ENCODE data around the gene PKP4.

The PKP4 gene

GRCh38 chr2:158663796-158664195 is 207.0 kb downstream of the PKP4 start:
- no peak overlapping the region for H3K4me3 ChIP-seq (ENCODE audit: low read length)
- no peak for DNase-seq (ENCODE audit: low read depth, low spot score)

- no peak for DNase-seq (ENCODE audit: low read depth, low spot score)
- H3K4me3 ChIP-seq (ENCODE audit: low read length): no peak overlapping the region
Measured at GRCh38 chr2:158664987-158665386, 208.2 kb downstream of the PKP4 start.

- no peak overlapping the region for H3K4me3 ChIP-seq (ENCODE audit: low read length)
- no peak for DNase-seq (ENCODE audit: low read depth, low spot score)
Measured at GRCh38 chr2:158665536-158666302, 209.0 kb downstream of the PKP4 start.

DNA sequence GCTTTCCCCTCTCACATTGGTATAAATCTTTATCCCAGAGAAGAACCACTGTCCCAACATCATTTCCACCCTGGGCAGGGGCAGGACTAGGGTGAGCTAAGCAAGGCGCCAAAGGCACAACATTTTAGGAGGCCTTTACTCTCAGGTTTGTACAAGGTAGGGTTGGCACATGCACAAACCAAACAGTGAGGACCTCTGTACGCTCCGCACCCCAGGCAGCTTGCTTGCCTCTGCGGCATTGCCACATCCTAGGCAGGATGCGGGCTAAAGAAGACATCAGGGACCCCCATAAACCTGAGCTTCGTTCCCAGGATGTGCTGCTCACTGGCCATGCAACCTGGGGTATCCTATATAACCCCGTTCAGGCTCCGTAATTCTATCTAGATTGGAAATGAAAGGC is 210.2 kb downstream of the PKP4 start:
- DNase-seq (ENCODE audit: low read depth, low spot score): no peak
- no peak overlapping the region for H3K4me3 ChIP-seq (ENCODE audit: low read length)

- no peak overlapping the region for H3K4me3 ChIP-seq (ENCODE audit: low read length)
Measured at GRCh38 chr2:158667586-158667985, 210.8 kb downstream of the PKP4 start.

DNA sequence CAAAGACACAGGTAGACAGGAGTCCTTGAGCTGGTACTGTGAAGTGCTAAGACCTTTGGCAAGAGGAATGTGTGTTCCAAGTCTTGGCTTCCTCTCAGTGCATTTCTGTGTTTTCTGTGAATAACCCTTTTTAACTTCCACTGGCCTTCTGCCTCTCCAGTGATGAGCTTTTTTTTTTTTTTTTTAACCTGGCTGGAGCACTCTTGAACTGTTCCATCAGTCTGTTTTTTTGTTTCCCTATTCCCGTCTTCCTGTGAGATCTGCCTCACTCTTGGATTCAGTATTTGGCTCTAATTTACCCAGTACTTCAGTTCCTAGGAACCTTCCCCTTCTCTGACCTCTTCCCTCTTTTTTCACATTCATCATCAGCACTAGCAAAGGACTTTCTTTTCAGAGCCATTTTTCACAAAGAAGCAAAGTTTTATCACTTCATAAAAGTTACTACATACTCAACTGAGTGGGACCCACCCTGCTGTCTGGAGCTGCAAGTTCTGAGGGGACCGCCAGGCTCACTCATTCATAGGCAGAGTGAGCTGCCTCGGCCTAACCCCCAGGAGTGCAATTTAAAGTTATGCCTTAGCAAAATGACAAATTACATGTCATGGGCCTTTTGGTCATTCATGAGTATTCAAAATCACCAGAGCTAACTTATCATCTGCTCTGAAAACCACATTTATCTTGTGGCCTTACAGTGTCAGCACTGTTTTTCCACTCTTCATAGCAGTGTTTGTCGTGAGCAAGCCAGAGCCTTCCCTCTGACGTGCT is 211.4 kb downstream of the PKP4 start:
- H3K4me3 ChIP-seq (ENCODE audit: low read length): no peak overlapping the region

More at GRCh38 chr2:158667586-158667985, 210.8 kb downstream of the PKP4 start:
- DNase-seq (ENCODE audit: low read depth, low spot score): no peak

DNA sequence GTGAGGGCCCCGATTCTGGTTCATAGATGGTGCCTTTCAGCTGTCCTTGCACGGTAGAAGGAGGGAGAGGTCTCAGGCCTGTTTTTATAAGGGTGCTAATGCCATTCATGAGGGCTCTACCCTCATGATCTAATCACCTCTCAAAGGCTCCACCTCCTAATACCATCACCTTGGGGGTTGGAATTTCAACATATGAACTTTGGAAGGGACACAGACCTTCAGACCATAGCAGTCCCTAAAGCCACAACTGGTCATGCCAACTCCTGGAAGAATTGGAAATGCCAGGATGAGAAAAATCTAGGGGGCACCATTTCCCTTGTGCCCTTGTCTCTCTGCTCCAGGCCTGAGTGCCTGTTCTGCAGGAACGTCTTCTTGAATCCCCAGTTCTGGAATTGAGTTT is 213.5 kb downstream of the PKP4 start:
- H3K4me3 ChIP-seq (ENCODE audit: low read length): no peak overlapping the region
- DNase-seq (ENCODE audit: low read depth, low spot score): no peak

More for the DNA sequence above, 211.4 kb downstream of the PKP4 start:
- DNase-seq (ENCODE audit: low read depth, low spot score): no peak

- DNase-seq (ENCODE audit: low read depth, low spot score): no peak
- no peak overlapping the region for H3K4me3 ChIP-seq (ENCODE audit: low read length)
Measured at GRCh38 chr2:158671360-158672245, 214.9 kb downstream of the PKP4 start.

DNA sequence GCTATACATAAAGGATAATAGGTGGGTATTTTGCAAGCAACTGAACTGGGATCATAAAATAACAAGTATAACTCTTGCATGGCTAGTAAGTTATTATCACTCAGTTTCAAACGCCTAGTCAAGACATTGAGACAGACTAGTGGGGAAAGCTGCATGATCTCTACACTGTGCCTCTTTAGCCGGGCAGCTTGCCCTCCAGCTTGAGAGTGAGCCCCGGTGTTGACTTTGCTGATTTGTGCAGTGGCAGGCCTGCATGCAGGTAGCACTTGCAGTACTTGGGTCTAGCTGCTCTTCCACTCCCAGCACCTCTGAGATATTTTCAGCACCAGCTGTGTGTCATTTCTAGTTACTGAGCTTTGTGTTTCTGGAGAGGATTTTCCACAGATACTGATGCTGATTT is 219.5 kb downstream of the PKP4 start:
- H3K4me3 ChIP-seq (ENCODE audit: low read length): no peak overlapping the region
- DNase-seq (ENCODE audit: low read depth, low spot score): no peak

GRCh38 chr2:158676696-158677095 is 219.9 kb downstream of the PKP4 start:
- no peak for DNase-seq (ENCODE audit: low read depth, low spot score)
- H3K4me3 ChIP-seq (ENCODE audit: low read length): no peak overlapping the region

GRCh38 chr2:158677542-158677941 is 220.8 kb downstream of the PKP4 start:
- no peak for DNase-seq (ENCODE audit: low read depth, low spot score)
- no peak overlapping the region for H3K4me3 ChIP-seq (ENCODE audit: low read length)

DNA sequence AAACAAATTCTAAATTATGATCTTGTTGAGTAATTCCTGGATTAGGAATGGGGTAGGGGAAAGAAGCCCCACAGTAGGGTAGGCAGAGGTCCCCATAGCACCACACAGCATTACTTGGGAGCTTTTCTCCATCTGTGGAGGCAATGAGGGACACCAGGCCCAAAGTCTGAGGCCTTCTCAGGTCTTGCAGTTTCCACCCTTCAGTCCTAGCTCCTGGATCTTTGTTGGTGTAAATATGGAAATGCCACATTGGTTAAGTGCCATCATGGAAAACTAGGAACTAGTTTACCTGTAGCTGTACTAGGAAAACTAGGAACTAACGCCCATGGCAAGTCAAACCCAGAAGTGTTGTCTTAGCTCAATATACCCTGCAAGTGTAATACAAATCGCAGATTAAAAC is 225.1 kb downstream of the PKP4 start:
- no peak for DNase-seq (ENCODE audit: low read depth, low spot score)
- no peak overlapping the region for H3K4me3 ChIP-seq (ENCODE audit: low read length)

DNA sequence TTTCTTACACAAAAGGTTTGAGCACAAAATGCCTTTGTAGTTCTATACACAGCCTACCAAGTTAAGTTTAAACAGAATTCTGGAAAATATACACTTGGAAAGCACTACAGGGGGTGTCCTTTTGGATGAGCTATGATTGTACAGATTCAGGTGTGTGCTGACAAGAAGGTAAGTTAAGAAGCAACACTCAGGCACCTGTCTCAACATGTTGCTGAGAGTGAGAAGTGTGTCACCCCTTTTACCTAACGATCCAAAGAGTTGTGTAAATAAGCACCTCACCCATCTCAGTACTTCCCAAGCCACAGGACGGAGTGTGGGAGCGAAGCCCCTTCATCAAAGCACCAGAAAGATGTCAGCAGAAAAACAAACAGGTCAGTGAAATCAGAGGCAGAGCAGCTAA is 228.9 kb downstream of the PKP4 start:
- no peak for DNase-seq (ENCODE audit: low read depth, low spot score)
- no peak overlapping the region for H3K4me3 ChIP-seq (ENCODE audit: low read length)

DNA sequence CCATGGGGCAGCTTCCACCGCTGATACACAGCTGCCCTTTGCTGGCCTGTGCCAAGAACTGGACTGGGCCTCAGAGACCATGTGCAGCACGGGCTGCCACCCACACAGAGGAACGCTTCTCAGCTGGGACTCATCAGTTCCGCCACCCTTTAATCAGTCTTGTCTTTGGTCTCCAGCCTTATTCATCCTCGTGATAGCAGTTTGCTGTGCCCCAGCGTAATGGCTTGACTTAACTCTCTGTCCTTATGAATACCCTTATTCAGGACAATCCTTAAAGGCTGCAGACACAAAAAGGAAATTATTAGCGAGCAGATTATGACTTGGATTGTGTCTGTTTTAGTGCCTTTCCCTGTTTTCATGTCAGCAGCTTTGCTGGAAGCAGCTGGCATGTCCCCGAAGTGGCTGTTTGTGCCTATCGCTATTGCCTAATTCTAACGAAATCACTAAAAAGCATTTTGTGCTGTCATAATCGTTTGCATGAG is 229.5 kb downstream of the PKP4 start:
- no peak overlapping the region for H3K4me3 ChIP-seq (ENCODE audit: low read length)
- DNase-seq (ENCODE audit: low read depth, low spot score): no peak

GRCh38 chr2:158687315-158687714 is 230.6 kb downstream of the PKP4 start:
- no peak overlapping the region for H3K4me3 ChIP-seq (ENCODE audit: low read length)
- DNase-seq (ENCODE audit: low read depth, low spot score): no peak

DNA sequence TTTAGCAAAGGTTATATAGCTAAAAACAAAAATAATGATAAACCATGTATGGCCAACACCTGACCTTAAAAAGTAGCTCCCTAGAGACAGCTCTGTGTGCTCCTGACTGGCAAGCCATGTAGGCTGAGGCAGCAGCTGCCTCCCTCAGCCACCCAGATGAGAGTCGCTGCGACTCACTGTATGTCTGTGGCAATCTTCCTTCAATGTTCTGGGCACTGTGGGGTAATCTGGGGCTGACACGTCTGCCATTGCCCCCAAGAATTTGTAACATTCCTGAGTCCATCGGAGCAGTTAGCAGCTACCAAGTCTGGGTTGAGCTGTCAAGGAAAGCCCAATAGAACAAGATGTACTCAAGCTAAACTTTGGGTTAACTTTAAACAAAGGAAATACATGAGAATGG is 232.0 kb downstream of the PKP4 start:
- DNase-seq (ENCODE audit: low read depth, low spot score): no peak

GRCh38 chr2:158689391-158689790 is 232.6 kb downstream of the PKP4 start:
- no peak overlapping the region for H3K4me3 ChIP-seq (ENCODE audit: low read length)
- DNase-seq (ENCODE audit: low read depth, low spot score): no peak

More for the DNA sequence above, 232.0 kb downstream of the PKP4 start:
- H3K4me3 ChIP-seq (ENCODE audit: low read length): no peak overlapping the region

- DNase-seq (ENCODE audit: low read depth, low spot score): no peak
- no peak overlapping the region for H3K4me3 ChIP-seq (ENCODE audit: low read length)
Measured at GRCh38 chr2:158690823-158691222, 234.1 kb downstream of the PKP4 start.

DNA sequence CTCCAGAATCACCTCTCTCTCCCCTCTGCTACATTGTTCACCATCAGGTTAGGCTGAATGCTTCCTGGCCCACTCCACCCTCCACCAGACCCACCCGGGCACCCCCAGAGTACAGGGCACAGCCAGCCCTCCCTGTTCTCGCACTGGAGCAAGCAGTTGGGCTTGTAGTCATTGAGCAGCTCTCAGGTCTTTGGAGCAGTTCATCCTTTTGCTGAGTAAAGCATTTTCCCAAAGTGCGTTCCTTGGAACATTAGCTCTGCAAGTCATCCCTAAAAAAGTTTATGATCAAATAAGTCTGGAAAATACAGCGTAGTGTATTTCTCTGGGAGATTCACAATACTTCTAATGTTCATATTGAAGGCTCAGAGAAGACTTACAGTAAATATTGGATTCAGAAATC is 234.9 kb downstream of the PKP4 start:
- no peak for DNase-seq (ENCODE audit: low read depth, low spot score)
- H3K4me3 ChIP-seq (ENCODE audit: low read length): no peak overlapping the region

Measured in Jurkat, Clone E6-1 (cell line).